CD4-positive, alpha-beta T cell treated with Interleukin-15 for 1 hour (primary cell): ENCODE measurements around the gene ZNF217.
"Not testable (repeated sequence)": the region's sequence is repeated elsewhere in the genome, so short reads cannot be mapped to it uniquely, and the experiment has no call there.

Source experiments
- DNase-seq: peaks from one replicate; pipeline ENCODE4 v3.0.0-alpha.2; 2020

Gene ZNF217

GRCh38 chr20:53597030-53597482 lies 3.4 kb upstream of the ZNF217 start:
- no peak for DNase-seq

- not testable (repeated sequence) for DNase-seq
These were observed 2.8 kb upstream of the ZNF217 start for GRCh38 chr20:53596189-53597001.

- not testable (repeated sequence) for DNase-seq
These were observed 2.1 kb upstream of the ZNF217 start for GRCh38 chr20:53595742-53596141.

- no peak for DNase-seq
These were observed 1.4 kb upstream of the ZNF217 start for GRCh38 chr20:53595018-53595378.

GRCh38 chr20:53594068-53595017 lies 704 bp upstream of the ZNF217 start:
- DNase-seq = peak; percentile 95

- DNase-seq = peak; percentile 24
These were observed 610 bp downstream of the ZNF217 start for GRCh38 chr20:53592992-53593465.

GRCh38 chr20:53592454-53592991 lies 1.1 kb downstream of the ZNF217 start:
- peak; percentile 73 for DNase-seq

- DNase-seq = not testable (repeated sequence)
These were observed 1.6 kb downstream of the ZNF217 start for GRCh38 chr20:53591941-53592441.

- DNase-seq = not testable (repeated sequence)
These were observed 2.4 kb downstream of the ZNF217 start for GRCh38 chr20:53591206-53591741.

GRCh38 chr20:53590608-53591007 lies 3.0 kb downstream of the ZNF217 start:
- DNase-seq = not testable (repeated sequence)

- DNase-seq = not testable (repeated sequence)
These were observed 3.5 kb downstream of the ZNF217 start for GRCh38 chr20:53590122-53590521.

GRCh38 chr20:53589321-53590065 lies 4.1 kb downstream of the ZNF217 start:
- DNase-seq = not testable (repeated sequence)

- not testable (repeated sequence) for DNase-seq
These were observed 6.4 kb downstream of the ZNF217 start for GRCh38 chr20:53587157-53587703.

GRCh38 chr20:53586640-53587039 lies 7.0 kb downstream of the ZNF217 start:
- no peak for DNase-seq

- DNase-seq = not testable (repeated sequence)
These were observed 7.7 kb downstream of the ZNF217 start for GRCh38 chr20:53585910-53586309.

- not testable (repeated sequence) for DNase-seq
These were observed 8.6 kb downstream of the ZNF217 start for GRCh38 chr20:53585004-53585569.

GRCh38 chr20:53584550-53584913 lies 9.1 kb downstream of the ZNF217 start:
- not testable (repeated sequence) for DNase-seq

GRCh38 chr20:53583660-53584549 lies 9.7 kb downstream of the ZNF217 start:
- not testable (repeated sequence) for DNase-seq

- DNase-seq = peak; percentile 63
These were observed 10.9 kb downstream of the ZNF217 start for GRCh38 chr20:53582574-53583351.
